ENCODE data around the gene SYDE2.
A peak's percentile ranks its signal among the peaks of the same experiment; 100 is the strongest.
"Not testable (repeated sequence)": the region's sequence is repeated elsewhere in the genome, so short reads cannot be mapped to it uniquely, and the experiment has no call there.

Gene SYDE2

GRCh38 chr1:85219853-85220610 lies 19.2 kb upstream of the SYDE2 start:
- DNase-seq = no peak

DNA sequence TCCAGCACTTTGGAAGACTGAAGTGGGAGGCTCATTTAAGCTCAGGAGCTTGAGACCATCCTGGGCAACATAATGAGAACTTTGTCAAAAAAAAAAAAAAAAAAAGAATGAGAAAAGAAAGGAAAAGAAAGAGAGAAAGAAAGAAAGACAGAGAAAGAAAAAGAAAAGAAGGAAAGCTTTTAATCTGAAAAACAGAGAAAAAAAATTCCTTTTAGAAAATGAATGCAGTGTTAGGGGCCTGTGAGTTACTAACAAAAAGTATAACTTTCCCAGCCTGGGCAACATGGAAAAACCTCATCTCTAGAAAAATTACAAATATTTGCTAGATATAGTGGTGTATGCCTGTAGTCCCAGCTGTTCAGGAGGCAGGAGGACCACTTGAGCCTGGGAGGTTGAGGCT lies 15.9 kb upstream of the SYDE2 start:
- no peak for DNase-seq

DNA sequence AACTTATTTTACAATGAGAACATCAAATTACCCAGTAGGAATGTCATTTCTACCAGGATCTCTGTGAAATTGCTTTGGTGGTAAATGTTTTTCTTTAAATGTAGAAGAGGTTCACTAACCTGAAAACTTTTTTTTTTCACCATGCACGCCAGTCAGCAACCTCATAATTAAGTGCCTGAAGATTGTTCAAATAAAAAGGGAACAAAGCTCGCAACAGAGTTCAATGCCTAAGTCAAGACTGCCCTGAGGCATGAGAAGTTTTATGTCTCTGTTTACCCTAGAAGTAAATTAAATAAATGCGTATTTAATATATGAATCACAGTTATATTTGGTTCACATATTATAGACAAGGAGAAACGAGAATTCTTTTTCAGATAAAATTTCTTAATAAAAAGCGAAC lies 13.8 kb upstream of the SYDE2 start:
- DNase-seq = no peak

DNA sequence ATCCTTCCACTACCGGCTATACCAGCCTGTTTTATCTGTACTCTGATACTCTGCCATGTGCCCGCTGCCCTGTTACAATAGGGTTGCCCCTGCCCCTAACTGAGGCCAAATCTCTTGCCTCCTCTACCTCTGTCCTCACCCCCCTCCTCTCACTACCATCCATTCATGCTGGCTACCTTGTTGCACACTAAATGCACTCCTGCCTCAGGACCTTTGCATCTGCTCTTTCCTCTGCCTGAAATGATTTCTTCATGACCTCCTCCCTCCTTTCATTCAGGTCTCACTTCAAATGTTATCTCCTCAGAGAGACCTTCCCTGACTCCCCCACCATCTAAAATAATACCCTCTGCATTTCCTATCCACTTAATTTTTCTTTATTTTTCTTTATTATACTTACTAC lies 7.7 kb upstream of the SYDE2 start:
- DNase-seq = no peak

DNA sequence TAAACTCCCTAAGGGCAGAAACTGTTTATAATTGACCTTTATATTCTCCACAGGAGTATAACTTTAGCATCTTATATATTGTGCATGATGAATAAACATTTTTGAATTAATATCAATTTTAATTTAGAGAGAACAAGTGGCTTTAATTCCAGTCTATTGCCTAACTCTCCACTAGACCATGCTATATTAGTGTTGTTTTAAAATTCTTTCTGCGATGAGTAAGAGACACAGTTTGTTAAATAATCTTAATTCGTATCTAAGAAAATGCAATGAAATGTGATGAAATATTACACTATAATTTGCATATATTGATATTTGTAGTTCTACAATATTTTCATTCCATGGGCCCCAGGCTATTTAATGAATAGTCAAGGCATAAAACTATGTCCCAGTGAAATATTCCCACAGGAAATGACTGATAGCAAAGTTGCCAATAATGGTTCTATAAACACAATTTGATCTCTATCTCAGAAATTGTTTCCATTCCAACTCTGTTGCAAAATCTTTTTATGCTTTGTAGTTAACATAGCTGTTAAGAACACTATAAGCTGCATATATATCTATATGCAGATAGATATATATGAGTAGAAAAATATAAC lies 2.9 kb upstream of the SYDE2 start:
- no peak for DNase-seq

- DNase-seq = no peak
Measured at GRCh38 chr1:85202864-85203255, 2.0 kb upstream of the SYDE2 start.

GRCh38 chr1:85202092-85202863 lies 1.5 kb upstream of the SYDE2 start:
- no peak for DNase-seq

GRCh38 chr1:85201340-85202091 lies 700 bp upstream of the SYDE2 start:
- peak in 7 of 14 donors; percentile 7 to 67 (median 33) for DNase-seq

DNA sequence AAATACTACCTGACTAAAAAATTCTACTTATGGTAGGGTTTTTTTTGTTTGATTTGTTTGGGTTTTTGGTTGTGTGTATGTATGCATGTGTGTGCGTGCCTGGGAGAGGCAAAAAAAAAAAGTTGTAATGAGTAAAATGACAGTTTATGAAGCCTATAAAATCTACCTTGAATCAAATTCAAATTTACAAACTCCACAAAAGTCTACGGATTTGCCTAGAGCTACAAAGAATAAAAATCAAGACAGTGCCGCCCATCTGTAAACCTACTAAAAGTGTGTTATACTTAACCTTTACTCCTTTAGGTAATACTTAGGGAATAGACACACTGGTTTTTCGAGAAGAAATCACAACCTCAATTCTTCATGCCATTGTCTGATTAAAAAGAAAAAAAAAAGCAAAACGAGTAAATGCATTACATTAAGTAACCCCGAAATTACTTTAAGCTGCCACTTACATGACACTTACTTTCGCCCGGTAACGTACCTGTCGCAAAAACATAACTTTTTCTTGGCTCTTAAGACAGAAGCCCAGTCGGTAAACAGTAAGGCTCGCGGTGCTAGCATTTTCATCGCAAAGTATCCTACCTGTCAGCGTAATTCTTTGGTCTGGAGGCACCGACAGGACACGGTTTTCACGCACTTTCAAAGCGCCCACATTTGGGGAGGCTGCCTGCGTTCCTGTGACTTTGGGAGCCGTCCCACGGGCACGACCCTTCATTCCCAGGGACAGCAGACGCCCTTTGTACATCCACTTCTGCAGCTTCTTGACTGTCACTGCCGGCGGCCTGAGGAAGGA lies 951 bp downstream of the SYDE2 start:
- peak in 2 of 14 donors; percentile 17 to 23 for DNase-seq

GRCh38 chr1:85198864-85199263 lies 2.0 kb downstream of the SYDE2 start:
- no peak for DNase-seq

DNA sequence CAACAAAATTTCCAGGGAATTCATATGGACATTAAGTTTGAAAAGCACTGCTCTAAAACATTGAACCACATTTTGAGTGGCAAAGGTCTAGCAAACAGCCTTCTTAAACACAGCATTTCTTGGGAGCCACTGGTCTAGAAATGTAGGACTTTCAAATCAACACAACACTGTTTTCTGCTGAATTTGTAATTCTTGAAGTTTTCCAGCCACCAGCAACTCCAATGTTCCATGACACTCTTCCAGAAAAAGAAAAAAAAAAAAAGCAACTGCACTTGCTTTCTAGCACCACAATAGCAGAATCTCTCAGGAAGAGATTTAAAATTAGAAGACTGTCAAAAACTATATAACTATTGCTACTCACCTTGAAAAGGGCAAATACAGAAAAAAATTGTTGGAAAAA lies 4.5 kb downstream of the SYDE2 start:
- no peak for DNase-seq

- DNase-seq = no peak
Measured at GRCh38 chr1:85195703-85196102, 5.1 kb downstream of the SYDE2 start.

DNA sequence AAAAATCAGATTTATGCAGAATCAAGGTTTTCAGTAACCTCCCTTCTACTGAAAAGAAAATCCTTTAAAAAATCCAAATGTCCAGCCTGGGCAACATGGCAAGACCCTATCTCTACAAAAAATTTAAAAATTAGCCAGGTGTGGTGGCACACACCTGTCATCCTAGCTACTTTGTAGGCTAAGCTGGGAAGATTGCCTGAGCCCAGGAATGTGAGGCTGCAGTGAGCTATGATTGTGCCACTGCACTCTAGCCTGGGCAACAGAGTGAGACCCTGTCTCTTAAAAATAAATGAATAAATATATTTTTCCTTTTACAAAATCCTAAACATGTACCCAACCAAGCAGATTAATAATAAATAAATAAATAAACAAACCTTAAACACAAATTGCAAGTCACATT lies 8.7 kb downstream of the SYDE2 start:
- DNase-seq = not testable (repeated sequence)

DNA sequence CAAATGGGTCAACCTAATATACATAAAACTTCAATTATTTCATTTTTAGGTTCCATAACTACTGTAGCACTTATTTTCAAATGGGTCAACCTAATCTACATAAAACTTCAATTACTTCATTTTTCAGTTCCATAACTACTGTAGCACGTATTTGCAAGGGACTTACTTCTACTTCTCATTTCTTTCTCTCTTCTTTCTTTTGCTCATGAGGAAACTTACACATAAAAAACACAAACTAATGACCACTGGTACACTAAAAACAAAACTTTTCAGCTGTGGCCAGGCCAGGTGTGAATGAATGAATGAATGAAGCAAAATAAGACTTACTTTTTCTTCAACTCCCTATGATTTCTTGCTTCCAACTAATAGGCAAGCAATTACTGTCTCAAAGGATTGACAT lies 11.7 kb downstream of the SYDE2 start:
- no peak for DNase-seq

DNA sequence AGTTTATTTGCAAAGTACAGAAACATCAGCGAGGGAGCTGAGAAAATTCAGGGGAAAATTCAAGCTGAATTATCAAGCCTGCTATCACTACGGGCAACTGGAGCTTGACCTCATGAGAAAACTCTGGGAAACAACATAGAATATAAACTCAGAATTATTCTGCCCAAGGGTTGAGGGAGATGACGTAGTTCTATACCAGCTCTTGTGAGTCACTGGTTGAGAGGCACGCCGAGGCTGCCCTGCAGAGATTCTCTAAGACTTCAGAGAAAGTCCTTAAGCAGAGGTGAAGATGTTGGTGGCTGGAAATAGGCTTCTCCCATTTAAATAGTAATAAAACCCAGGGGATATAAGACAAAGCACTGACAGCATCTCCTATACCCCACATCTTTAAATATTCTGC lies 12.3 kb downstream of the SYDE2 start:
- no peak for DNase-seq

DNA sequence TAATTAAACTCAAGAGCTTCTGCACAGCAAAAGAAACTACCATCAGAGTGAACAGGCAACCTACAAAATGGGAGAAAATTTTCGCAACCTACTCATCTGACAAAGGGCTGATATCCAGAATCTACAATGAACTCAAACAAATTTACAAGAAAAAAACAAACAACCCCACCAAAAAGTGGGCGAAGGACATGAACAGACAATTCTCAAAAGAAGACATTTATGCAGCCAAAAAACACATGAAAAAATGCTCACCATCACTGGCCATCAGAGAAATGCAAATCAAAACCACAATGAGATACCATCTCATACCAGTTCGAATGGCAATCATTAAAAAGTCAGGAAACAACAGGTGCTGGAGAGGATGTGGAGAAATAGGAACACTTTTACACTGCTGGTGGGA lies 13.8 kb downstream of the SYDE2 start:
- DNase-seq = not testable (repeated sequence)

- no peak for DNase-seq
Measured at GRCh38 chr1:85184245-85184644, 16.6 kb downstream of the SYDE2 start.

DNA sequence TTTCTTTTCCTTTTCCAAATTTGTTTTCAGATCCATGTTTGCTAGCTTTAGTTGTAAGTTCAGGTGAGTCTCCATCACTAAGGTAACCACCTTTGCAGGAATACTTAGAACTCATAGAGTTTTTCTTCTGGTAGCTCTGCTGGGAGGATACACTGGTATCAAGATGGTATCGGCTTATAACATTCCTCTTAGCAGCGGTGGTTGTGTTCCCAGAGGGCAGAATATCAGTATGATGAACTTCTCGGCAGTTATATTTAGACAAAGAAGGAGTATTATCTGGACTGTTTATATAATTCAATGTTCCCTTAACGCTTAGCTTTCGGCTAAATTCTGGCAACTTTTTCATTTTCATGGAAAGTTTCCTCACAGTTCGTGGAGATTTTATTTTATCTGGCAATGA lies 18.1 kb downstream of the SYDE2 start:
- DNase-seq = no peak

DNA sequence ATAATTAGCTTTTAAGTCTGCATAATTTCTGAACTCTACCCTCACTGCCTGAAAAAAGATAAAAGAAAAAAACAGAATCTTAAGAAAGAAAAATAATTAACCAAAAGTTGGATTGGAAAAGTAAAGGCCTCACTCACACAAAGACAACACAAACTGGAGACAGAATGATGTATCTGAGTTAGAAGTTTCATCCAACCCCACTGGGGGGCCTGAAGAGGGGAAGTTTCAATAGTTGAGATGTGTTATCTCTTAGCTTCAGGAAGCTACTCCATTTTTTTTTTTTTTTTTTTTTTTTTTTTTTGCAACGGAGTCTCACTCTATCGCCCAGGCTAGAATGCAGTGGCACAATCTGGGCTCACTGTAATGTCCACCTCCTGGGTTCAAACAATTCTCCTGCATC lies 19.9 kb downstream of the SYDE2 start:
- DNase-seq = no peak

- no peak for DNase-seq
Measured at GRCh38 chr1:85179522-85179921, 21.3 kb downstream of the SYDE2 start.

- no peak for DNase-seq
Measured at GRCh38 chr1:85178396-85178795, 22.4 kb downstream of the SYDE2 start.

DNA sequence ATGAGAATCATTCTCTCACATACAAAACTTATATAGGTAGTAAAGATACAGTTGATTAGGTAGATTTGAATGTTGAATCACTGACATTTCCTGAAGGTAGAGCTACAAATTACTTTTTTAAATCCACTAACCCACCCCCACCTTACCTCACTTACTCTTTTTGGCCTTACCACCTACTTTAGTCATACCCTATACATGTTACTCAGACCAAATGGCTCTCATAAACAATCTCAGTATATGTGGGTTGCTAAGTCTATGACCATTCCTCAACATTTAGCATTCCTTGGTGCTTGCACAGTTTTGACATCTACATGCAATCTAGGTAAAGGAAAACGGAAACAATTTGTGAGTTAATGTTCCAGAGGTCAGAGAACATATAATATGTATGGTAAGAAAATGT lies 26.3 kb downstream of the SYDE2 start:
- no peak for DNase-seq

Measured in C1 segment of cervical spinal cord (tissue), 14 donors.